DMS153 (cell line): Measurements from ENCODE around the gene CCDC9B.

Experiments used
- DNase-seq: peaks from one replicate; lab custom pipeline; 2025; lab: John Stamatoyannopoulos, UW

CCDC9B gene

GRCh38 chr15:40340740-40341400, at the start of gene CCDC9B:
Gene CCDC9B (minus strand): TSS chr15:40340939. CDS start chr15:40340819, 120 bp downstream.
- DNase-seq = peak; percentile 54

- DNase-seq = no peak
These were observed 49.3 kb upstream of the CCDC9B start for GRCh38 chr15:40389824-40390595.

GRCh38 chr15:40388941-40389823, 48.4 kb upstream of the CCDC9B start:
- DNase-seq = no peak

GRCh38 chr15:40386480-40386879, 45.7 kb upstream of the CCDC9B start:
- DNase-seq = no peak

GRCh38 chr15:40382580-40383456, 42.1 kb upstream of the CCDC9B start, which contains the start of gene KNSTRN:
Gene KNSTRN (plus strand): TSS chr15:40382721. CDS start chr15:40382836, 115 bp downstream.
- DNase-seq = peak; percentile 77

GRCh38 chr15:40381818-40382529, 41.2 kb upstream of the CCDC9B start:
- no peak for DNase-seq

- no peak for DNase-seq
These were observed 39.9 kb upstream of the CCDC9B start for GRCh38 chr15:40380636-40381035.

GRCh38 chr15:40379853-40380252, 39.1 kb upstream of the CCDC9B start:
- no peak for DNase-seq

GRCh38 chr15:40379374-40379773, 38.6 kb upstream of the CCDC9B start:
- DNase-seq = no peak

- no peak for DNase-seq
These were observed 36.9 kb upstream of the CCDC9B start for GRCh38 chr15:40377606-40378005.

- DNase-seq = no peak
These were observed 32.2 kb upstream of the CCDC9B start for GRCh38 chr15:40372981-40373380.

- DNase-seq = no peak
These were observed 29.2 kb upstream of the CCDC9B start for GRCh38 chr15:40369971-40370370.

- no peak for DNase-seq
These were observed 28.7 kb upstream of the CCDC9B start for GRCh38 chr15:40369474-40369869.

- DNase-seq = no peak
These were observed 28.2 kb upstream of the CCDC9B start for GRCh38 chr15:40368719-40369473.

GRCh38 chr15:40367686-40368611, 27.2 kb upstream of the CCDC9B start:
- DNase-seq = peak; percentile 78

- no peak for DNase-seq
These were observed 26.6 kb upstream of the CCDC9B start for GRCh38 chr15:40367371-40367685.

GRCh38 chr15:40366457-40367370, 26.0 kb upstream of the CCDC9B start:
- DNase-seq = no peak
